Tibial nerve (tissue), 4 donors: ENCODE measurements around the gene C1orf53.
"Not testable (repeated sequence)": the region's sequence is repeated elsewhere in the genome, so short reads cannot be mapped to it uniquely, and the experiment has no call there.

Experiments
- EP300 ChIP-seq, 2 donors: sonication (generic); formaldehyde crosslinking; IDR thresholded peaks; one replicate each; pipeline ENCODE4 v1.6.1; 2017; ENCODE audit warnings: antibody characterized with exemption in 2 of 2, mild to moderate bottlenecking in 1 of 2
- POLR2A ChIP-seq, 2 donors: fragments of 450-650 bp; IDR thresholded peaks; one replicate each; pipeline ENCODE4 v1.6.1; 2017; ENCODE audit warnings: antibody characterized with exemption in 2 of 2, mild to moderate bottlenecking in 2 of 2, moderate library complexity in 2 of 2
- TF ChIP-seq, protein P1 (sequence below), 5 experiments: fragments of 200-600 bp in 3 of 5; fragments of 450-650 bp in 2 of 5; sonication (generic) in 3 of 5; IDR thresholded peaks; one replicate each; pipeline ENCODE4 v1.5.1; 2016 to 2019; ENCODE audit warnings: antibody characterized with exemption in 5 of 5, mild to moderate bottlenecking in 3 of 5, moderate library complexity in 2 of 5

DNA sequence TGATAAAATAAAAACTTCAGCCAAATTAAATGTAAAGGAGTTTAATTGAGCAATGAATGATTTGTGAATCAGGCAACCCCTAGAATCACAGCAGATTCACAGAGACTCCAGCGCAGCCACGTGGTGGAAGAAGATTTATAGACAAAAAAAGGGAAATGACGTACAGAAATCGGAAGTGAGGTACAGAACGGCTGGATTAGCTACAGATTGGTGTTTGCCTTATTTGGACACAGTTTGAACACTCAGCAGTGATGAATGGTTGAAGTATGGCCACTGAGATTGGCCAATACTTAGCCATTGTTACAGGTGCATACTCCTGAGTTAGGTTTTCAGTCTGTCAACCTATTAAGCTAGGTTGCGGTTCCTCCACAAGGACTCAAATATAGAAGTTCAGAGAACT, 51.0 kb downstream of the C1orf53 start:
- TF ChIP-seq POLR2A, EP300 (IDR thresholded peaks at IDR 0.05): not testable (repeated sequence)
- TF ChIP-seq, protein P1, sequence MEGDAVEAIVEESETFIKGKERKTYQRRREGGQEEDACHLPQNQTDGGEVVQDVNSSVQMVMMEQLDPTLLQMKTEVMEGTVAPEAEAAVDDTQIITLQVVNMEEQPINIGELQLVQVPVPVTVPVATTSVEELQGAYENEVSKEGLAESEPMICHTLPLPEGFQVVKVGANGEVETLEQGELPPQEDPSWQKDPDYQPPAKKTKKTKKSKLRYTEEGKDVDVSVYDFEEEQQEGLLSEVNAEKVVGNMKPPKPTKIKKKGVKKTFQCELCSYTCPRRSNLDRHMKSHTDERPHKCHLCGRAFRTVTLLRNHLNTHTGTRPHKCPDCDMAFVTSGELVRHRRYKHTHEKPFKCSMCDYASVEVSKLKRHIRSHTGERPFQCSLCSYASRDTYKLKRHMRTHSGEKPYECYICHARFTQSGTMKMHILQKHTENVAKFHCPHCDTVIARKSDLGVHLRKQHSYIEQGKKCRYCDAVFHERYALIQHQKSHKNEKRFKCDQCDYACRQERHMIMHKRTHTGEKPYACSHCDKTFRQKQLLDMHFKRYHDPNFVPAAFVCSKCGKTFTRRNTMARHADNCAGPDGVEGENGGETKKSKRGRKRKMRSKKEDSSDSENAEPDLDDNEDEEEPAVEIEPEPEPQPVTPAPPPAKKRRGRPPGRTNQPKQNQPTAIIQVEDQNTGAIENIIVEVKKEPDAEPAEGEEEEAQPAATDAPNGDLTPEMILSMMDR (IDR thresholded peaks at IDR 0.05), result not testable (repeated sequence)
